Heart left ventricle (tissue), 13 donors: ENCODE measurements around the gene ADGRB3.

Experiments
- POLR2A ChIP-seq, 2 donors: fragments of 450-650 bp; IDR thresholded peaks; one replicate each; pipeline ENCODE4 v1.6.1; 2017; ENCODE audit warnings: antibody characterized with exemption in 2 of 2, mild to moderate bottlenecking in 2 of 2, moderate library complexity in 2 of 2
- TF ChIP-seq, protein P1 (sequence below), 12 donors: fragments of 200-600 bp; sonication (generic) in 4 of 12; IDR thresholded peaks; one replicate each; pipeline versions ENCODE4 v1.5.0 to v1.8.0; 2018 to 2022; ENCODE audit warnings: antibody characterized with exemption in 12 of 12, mild to moderate bottlenecking in 5 of 12
- donor health status: ischemic (EF 13 %, LVEDD 7.1; RV severe dilation, severe dysfunction).
- donor health status: DM: no; HTN: yes; CAD: no.
- donor health status: DM: no; HTN: no; CAD: no.
- donor health status: ischemic (EF 25% LVEDD 6.9; RV normal size, moderate dysfunction).
- donor health status: ischemic (EF 25% LVEDD 5.7; RV mildly dilated, moderate dysfunction).
- donor health status: ischemic (EF 35%, LVEDD 5.7; RV mildly dilated, moderate dysfunction).
- donor health status: nonischemic (EF 11% LVEDD 7.7; RV severe dilation, severe dysfunction).
- donor health status: DM: yes; HTN: yes; CAD: no.
- donor health status: PGD.
- donor health status: ischemic (EF 29% LVEDD 5.4; RV normal size, mild dysfunction).
- donor health status: nonischemic (EF 23%, LVEDD 6.1; RV moderate dilation, normal function).

DNA sequence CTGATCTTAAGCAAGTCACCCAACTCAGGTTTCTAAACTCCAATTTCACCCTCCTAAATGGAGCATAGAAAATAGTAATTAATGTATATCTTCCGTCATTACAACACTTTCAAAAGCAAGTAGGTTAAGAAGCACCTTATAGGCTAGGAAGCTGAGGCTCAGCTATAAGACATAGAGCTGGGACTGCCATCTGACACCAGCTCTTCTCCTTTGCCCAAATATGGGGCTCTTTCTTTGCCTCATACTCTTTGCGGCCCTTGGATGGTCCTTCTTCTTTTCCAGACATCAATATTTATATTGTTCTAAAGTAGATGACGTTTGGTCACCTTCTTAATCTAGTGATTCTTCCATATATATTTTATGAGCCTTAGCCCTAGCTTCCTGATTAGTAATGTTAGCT is 748.5 kb downstream of the ADGRB3 start:
- no peak for TF ChIP-seq POLR2A (IDR thresholded peaks at IDR 0.05)
- TF ChIP-seq, protein P1, sequence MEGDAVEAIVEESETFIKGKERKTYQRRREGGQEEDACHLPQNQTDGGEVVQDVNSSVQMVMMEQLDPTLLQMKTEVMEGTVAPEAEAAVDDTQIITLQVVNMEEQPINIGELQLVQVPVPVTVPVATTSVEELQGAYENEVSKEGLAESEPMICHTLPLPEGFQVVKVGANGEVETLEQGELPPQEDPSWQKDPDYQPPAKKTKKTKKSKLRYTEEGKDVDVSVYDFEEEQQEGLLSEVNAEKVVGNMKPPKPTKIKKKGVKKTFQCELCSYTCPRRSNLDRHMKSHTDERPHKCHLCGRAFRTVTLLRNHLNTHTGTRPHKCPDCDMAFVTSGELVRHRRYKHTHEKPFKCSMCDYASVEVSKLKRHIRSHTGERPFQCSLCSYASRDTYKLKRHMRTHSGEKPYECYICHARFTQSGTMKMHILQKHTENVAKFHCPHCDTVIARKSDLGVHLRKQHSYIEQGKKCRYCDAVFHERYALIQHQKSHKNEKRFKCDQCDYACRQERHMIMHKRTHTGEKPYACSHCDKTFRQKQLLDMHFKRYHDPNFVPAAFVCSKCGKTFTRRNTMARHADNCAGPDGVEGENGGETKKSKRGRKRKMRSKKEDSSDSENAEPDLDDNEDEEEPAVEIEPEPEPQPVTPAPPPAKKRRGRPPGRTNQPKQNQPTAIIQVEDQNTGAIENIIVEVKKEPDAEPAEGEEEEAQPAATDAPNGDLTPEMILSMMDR (IDR thresholded peaks at IDR 0.05): no peak
